Measurements from ENCODE around the gene EIPR1.

EIPR1 gene

DNA sequence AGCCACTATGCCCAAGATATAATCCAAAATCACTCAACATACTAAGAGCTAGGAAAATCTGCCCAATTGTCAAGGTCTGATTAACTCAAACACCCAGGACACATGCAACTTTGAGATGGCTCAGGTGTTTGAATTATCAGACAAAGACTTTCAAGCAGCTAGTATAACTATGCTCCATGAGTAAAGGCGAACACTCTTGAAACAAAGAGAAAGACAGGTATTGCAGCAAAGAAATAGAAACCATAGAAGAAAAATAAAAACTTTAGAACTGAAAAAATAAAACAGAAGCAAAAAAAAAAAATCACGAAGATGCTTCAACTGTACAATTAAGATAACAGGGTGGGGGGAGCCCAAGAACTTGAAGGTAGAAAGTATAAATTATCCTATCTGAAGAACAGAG is 214.2 kb downstream of the EIPR1 start:
- H3K4me3 ChIP-seq (ENCODE audit: low read length) = no peak overlapping the region
- no peak for DNase-seq (ENCODE audit: low read depth)
- TF ChIP-seq, protein P1, sequence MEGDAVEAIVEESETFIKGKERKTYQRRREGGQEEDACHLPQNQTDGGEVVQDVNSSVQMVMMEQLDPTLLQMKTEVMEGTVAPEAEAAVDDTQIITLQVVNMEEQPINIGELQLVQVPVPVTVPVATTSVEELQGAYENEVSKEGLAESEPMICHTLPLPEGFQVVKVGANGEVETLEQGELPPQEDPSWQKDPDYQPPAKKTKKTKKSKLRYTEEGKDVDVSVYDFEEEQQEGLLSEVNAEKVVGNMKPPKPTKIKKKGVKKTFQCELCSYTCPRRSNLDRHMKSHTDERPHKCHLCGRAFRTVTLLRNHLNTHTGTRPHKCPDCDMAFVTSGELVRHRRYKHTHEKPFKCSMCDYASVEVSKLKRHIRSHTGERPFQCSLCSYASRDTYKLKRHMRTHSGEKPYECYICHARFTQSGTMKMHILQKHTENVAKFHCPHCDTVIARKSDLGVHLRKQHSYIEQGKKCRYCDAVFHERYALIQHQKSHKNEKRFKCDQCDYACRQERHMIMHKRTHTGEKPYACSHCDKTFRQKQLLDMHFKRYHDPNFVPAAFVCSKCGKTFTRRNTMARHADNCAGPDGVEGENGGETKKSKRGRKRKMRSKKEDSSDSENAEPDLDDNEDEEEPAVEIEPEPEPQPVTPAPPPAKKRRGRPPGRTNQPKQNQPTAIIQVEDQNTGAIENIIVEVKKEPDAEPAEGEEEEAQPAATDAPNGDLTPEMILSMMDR (IDR thresholded peaks at IDR 0.05; ENCODE audit: insufficient read depth, low read depth, low read length, missing control alignments) = no peak

DNA sequence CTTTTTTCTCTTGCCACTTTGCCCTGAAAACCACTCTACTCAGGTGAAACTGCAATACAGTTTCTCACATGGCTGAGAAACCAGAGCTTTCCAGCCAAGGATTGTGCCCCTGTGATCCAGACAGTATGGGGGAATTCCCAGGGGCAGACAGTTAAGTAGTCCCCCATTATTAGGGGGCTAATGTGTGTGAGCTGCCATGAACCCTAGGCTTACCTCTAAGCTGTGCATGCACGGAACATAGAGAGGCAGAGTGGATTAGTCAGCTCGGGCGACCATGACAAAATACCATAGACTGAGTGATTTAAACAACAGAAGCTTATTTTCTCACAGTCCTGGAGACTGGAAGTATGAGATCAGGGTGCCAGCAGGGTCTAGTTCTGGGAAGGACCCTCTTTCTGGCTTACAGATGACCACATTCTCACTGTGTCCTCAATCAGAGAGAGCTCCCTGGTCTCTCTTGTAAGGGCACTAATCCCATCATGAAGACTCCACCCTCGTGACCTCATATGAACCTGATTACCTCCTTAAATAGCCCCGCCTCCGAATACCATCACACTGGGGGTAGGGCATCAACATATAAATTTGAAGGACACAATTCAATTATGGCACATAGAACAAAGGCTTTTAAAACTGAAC is 215.1 kb downstream of the EIPR1 start:
- TF ChIP-seq, protein P1 (IDR thresholded peaks at IDR 0.05; ENCODE audit: insufficient read depth, low read depth, low read length, missing control alignments) = no peak
- no peak for DNase-seq (ENCODE audit: low read depth)
- no peak overlapping the region for H3K4me3 ChIP-seq (ENCODE audit: low read length)

DNA sequence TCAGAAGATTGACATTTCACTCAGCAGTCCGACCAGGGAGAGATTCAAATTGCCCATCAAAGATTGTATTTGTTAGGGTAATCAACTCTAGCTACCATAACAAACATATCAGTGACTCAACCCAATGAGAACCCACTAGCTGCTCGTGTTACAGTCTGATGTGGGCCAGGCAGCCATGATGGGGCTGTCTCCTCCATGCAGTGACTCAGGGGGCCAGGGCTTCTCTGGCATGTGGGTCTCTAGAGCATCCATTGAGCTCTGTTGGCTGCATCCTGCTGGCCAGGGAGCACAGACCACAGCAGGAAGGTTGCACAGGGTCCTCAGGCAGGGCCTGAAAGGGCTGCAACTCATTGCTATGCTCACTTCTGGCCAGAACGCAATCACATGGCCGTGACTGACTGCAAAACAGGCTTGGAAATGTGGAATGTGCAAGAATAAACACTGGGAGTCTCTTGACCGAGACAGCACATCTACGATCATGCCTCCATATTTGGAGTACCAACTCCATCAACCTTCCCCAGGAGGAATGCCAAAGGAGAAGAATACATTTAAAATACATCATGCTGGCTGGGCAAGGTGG is 216.8 kb downstream of the EIPR1 start:
- TF ChIP-seq, protein P1 (IDR thresholded peaks at IDR 0.05; ENCODE audit: insufficient read depth, low read depth, low read length, missing control alignments) = no peak
- H3K4me3 ChIP-seq (ENCODE audit: low read length) = no peak overlapping the region
- no peak for DNase-seq (ENCODE audit: low read depth)

DNA sequence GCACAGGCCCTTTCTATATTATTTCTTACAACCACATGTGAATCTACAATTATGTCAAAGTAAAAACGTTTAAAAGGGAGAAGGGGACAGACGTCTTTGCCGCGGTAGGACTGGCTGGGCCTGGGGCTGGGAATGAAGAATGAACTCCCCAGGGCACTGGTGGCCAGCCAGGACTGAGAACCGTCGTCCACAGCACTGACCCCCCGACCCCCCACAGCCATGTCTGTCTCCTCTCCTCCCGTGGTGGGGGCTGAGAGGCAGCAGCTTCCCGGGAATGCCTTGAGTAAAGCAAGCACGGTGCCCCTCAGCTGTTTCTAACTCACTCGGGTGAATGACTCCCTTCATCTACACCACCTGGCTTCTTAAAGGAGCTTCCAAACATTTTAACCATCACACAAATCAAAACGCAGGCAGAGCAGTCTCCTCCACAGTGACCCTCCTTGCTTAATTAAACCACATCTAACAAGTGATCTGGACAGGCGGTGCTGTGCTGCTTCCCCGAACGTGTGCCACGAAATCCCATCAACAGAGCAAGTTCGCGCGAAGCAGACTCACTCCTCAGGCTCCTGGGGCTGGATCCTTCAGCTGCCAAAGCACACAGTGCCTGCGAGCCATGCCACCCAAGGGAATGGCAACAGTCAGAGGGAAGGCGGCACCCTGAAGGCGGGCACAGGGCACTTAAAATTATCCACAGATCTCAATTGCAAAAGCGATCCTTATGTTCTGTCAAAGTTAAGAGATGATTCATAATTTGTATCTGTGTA is 217.7 kb downstream of the EIPR1 start:
- TF ChIP-seq, protein P1 (IDR thresholded peaks at IDR 0.05; ENCODE audit: insufficient read depth, low read depth, low read length, missing control alignments) = no peak
- H3K4me3 ChIP-seq (ENCODE audit: low read length) = no peak overlapping the region
- DNase-seq (ENCODE audit: low read depth) = no peak

DNA sequence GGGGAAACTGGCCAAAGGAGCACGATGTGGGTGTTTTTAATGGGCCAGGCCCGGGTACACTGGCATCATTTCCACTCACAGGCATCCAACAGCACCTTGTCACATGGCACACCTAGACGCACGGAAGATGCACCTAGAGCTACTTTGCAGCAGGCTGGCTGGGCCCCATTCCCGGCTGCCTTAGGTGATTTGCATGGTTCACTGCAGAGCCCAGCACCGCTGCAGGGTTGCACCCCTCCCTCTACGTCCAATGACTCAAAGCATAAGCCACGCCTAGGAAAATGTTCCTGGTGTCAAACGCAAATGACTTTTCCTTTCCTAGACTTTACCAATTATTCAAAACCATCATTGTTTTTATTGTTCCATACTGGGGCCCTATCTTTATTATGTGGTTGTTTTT is 222.9 kb downstream of the EIPR1 start:
- no peak overlapping the region for H3K4me3 ChIP-seq (ENCODE audit: low read length)
- TF ChIP-seq, protein P1 (IDR thresholded peaks at IDR 0.05; ENCODE audit: insufficient read depth, low read depth, low read length, missing control alignments) = no peak
- DNase-seq (ENCODE audit: low read depth) = no peak

DNA sequence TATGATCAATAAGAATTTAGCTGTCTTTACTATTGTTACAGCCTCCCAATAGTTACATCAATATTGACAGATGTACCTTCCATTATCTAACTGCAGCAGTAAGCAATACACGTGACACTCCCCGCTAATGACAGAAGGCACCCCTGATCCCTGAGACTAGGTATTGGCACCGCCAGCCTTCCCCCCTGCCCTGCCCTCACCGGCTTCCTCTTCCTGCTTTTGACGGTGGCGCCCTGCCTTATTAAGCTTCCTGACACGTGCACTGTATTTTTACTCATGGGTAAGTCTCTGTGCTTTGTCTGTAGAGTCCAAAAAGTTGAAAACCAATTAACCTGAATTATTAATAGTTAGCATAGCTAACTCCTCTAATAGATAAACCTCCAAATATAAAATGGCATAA is 223.5 kb downstream of the EIPR1 start:
- no peak overlapping the region for H3K4me3 ChIP-seq (ENCODE audit: low read length)
- DNase-seq (ENCODE audit: low read depth) = no peak
- TF ChIP-seq, protein P1 (IDR thresholded peaks at IDR 0.05; ENCODE audit: insufficient read depth, low read depth, low read length, missing control alignments) = no peak

All from epithelial cell of esophagus (primary cell).